ENCODE data around the gene IL17REL.

IL17REL gene

DNA sequence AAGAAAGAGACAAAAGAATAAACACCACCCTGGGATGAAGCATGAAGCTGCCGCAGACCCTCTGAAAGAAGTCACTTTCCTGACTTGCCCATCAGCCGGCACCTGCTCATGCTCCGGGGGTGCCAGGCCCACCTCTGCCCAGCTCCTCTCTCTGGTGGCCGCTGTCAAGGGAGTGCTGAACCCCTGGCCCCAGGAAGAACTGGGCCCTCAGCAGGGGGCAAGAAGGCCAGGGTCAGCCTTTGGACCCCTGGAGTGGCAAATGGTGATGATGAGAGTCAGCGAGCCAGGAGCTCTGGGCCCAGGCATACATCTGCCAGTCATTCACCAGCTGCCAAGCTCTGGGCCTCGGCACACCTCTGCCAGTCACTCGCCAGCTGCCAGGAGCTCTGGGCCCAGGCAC lies 28.2 kb upstream of the IL17REL start:
- Histone ChIP-seq H3K27me3 (ENCODE audit: control insufficient read depth, insufficient read depth, low read length) (no peaks in the 10 kb centered on the region), H3K4me3 (ENCODE audit: low read length) (no peak overlapping the region), H3K4me1 (ENCODE audit: control insufficient read depth, insufficient read depth, low read length) (no peaks in the 10 kb centered on the region), H3K36me3 (ENCODE audit: control insufficient read depth, insufficient read depth, low read length) (no peaks in the 10 kb centered on the region), H3K9me3 (ENCODE audit: control insufficient read depth, low read length) (no peaks in the 10 kb centered on the region), H3K9ac (ENCODE audit: low read length) (no peak overlapping the region)

DNA sequence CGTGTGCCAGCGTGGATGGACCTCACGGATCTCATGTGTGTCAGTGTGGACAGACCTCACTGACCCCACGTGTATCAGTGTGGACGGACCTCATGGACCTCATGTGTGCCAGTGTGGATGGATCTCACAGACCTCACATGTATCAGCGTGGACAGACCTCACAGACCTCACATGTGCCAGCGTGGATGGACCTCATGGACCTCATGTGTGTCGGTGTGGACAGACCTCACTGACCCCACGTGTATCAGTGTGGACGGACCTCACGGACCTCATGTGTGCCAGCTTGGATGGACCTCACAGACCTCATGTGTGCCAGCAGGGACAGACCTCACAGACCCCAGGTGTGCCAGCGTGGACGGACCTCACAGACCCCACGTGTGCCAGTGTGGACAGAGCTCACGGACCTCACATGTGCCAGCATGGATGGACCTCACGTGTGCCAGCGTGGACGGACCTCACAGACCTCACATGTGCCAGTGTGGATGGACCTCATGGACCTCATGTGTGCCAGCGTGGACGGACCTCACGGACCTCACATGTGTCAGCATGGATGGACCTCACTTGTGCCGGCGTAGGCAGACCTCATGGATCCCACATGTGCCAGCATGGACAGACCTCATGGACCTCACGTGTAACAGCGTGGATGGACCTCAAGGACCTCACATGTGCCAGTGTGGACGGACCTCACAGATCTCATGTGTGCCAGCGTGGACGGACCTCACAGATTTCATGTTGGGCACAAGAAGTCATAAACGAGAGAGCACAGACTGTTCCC lies 27.3 kb upstream of the IL17REL start:
- Histone ChIP-seq H3K4me3 (ENCODE audit: low read length) (no peak overlapping the region), H3K4me1 (ENCODE audit: control insufficient read depth, insufficient read depth, low read length) (no peaks in the 10 kb centered on the region), H3K9me3 (ENCODE audit: control insufficient read depth, low read length) (no peaks in the 10 kb centered on the region), H3K9ac (ENCODE audit: low read length) (no peak overlapping the region), H3K36me3 (ENCODE audit: control insufficient read depth, insufficient read depth, low read length) (no peaks in the 10 kb centered on the region), H3K27me3 (ENCODE audit: control insufficient read depth, insufficient read depth, low read length) (no peaks in the 10 kb centered on the region)

DNA sequence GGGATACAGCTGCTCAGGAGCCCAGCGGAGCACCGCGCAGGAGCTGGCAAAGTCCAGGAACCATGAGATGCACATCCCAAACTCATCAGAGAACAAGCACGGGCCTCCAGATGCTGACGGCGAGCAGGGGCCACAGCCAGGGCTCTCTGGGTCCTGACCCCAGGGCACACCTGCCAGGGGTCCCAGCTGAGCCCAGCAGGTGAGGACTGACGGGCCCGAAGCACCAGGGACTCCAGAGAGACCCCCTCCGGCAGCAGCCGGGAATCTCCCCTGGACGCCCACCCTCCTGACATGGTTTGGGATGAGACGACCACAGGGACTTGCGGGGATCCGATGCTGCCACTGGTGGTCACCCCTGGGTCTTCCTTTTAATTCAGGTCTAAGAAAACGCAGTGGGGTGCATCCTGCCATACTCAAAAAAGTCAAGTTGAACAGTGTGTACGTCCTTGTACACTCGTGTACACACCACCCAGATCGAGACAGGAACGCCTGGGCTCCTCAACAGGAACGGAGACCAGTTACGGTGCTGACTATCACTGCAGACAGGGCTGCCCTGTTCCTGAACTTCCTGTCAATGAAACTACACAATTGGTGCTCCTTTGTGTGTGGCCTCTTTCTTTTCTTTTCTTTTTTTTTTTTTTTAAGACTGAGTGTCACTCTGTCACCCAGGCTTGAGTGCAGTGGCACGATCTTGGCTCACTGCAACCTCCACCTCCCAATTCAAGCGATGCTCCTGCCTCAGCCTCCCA lies 23.6 kb upstream of the IL17REL start:
- H3K9ac ChIP-seq (ENCODE audit: low read length), result no peak overlapping the region

DNA sequence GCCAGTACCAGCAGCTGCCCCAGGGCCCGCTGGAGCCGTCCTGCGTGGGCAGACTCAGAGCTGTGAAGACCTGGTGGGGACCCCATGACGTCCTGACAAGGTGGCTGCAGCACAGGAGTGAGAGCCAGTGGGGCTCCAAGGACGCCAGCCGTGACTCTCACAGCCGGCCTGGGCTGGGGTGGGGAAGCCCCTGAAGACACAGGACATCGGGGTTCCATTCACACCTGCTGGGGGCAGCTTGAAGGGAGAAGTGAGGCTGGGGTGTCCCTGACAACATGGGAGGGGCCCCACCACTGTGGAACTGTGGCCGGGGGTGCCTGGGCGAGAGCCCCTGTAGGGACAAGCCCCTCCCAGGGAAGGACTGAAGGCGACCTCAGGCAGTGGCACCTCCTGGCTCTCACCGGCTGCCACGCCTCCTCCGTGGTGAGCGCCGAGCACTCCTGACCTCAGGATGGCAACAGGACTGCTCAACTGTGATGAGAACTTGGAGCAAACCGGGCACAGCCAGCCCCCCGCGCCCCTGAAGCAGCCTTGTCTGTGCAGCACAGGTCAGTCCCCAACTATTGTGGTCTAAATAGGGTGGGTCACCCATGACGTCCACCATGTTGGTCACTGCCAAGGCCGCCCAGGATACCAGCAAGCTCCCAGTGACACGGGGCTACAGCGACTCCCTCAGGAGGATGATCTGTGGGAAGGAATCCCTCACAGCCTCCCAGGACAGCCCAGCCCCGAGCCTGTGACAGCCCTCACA lies 22.7 kb upstream of the IL17REL start:
- Histone ChIP-seq H3K4me3 (ENCODE audit: low read length) (no peak overlapping the region), H3K27me3 (ENCODE audit: control insufficient read depth, insufficient read depth, low read length) (peaks cover 10% of the 10 kb centered on the region), H3K4me1 (ENCODE audit: control insufficient read depth, insufficient read depth, low read length) (no peaks in the 10 kb centered on the region), H3K9ac (ENCODE audit: low read length) (no peak overlapping the region), H3K9me3 (ENCODE audit: control insufficient read depth, low read length) (no peaks in the 10 kb centered on the region), H3K36me3 (ENCODE audit: control insufficient read depth, insufficient read depth, low read length) (no peaks in the 10 kb centered on the region)

More for the DNA sequence above, 23.6 kb upstream of the IL17REL start:
- H3K27me3 ChIP-seq (ENCODE audit: control insufficient read depth, insufficient read depth, low read length), result peaks cover 2% of the 10 kb centered on the region
- H3K9me3 ChIP-seq (ENCODE audit: control insufficient read depth, low read length), result no peaks in the 10 kb centered on the region
- no peaks in the 10 kb centered on the region for H3K4me1 ChIP-seq (ENCODE audit: control insufficient read depth, insufficient read depth, low read length)
- H3K4me3 ChIP-seq (ENCODE audit: low read length), result no peak overlapping the region
- H3K36me3 ChIP-seq (ENCODE audit: control insufficient read depth, insufficient read depth, low read length), result no peaks in the 10 kb centered on the region

DNA sequence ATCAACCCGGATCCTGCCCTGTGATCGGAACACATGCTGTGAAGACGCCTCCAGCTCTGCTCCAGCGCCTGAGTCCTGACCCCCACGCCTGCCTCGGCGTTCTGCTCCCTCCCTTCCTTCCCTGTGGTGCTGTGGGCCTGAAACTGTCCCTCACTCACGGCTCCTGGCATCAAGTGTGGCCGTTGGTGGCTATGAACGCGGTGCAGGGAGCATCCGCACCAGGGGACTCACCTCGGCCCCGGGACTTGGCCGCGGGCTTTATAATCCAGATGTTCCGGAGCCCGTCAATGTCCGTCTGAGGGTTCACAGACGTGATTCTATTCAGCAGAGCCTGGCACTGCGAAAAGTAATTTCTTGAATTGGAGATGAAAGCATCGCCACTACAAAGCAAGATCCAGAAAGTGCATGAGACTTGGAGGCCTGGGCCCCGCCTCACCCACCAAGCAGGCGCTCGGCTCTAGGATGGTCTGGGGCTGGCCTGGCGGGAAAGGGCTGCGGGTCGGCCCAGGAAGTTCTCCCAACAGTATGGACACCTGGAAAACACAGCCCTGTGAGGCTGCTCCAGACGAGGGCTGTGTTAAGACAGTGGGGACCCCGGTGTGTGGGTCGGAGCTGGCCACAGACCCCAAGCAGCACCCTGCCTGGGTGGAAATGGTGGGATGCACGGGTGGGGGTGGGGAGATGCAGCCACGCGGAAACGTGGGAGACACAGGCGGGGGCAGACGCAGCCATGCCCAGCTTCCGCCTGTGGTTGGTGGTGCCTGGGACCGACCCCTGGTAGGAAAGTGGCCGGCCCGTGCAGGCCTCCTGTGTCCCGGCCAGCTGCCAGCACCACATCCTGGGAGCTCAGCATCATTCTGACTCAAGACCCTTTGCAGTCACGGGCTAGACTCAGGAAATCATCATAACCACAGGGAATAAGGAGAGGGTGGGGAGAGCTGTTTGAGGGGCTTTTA lies 21.8 kb upstream of the IL17REL start:
- no peak overlapping the region for H3K4me3 ChIP-seq (ENCODE audit: low read length)
- H3K27me3 ChIP-seq (ENCODE audit: control insufficient read depth, insufficient read depth, low read length), result peaks cover 10% of the 10 kb centered on the region

DNA sequence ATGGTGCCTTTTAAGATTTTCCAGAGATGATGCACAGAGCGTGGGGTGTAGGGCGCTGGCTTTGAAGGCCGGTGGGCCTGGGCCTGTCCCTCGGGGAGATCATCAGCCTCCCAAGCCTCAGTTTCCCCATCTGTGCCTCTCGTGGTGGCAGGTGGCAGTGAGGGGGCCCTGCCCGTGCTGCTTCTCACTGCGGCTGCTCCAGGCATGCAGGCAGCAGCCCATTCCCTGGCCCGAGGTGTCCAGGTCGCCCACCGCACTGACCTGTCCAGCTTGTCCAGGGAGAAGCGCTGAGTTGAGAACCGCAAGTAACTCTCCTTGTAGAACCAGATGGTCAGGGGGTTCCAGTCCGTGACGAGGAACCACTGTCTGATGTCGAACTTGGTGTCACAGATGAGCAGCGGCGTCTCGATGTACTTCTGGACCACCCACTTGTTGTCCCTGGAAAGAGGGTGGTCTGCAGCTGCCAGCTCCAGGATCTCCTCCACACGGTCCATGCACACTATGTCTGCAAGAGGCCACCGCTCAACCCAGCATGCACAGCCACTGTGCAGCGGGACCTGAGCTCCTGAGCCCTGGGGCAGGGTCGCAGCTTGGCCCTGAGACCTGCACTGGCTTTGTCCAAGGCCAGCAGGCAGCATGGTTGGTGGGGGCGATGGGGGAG lies 20.5 kb upstream of the IL17REL start:
- Histone ChIP-seq H3K36me3 (ENCODE audit: control insufficient read depth, insufficient read depth, low read length) (no peaks in the 10 kb centered on the region), H3K4me1 (ENCODE audit: control insufficient read depth, insufficient read depth, low read length) (peaks cover 3% of the 10 kb centered on the region), H3K27me3 (ENCODE audit: control insufficient read depth, insufficient read depth, low read length) (peaks cover 10% of the 10 kb centered on the region), H3K4me3 (ENCODE audit: low read length) (no peak overlapping the region), H3K9me3 (ENCODE audit: control insufficient read depth, low read length) (no peaks in the 10 kb centered on the region), H3K9ac (ENCODE audit: low read length) (no peak overlapping the region)

More for the DNA sequence above, 21.8 kb upstream of the IL17REL start:
- peaks cover 3% of the 10 kb centered on the region for H3K4me1 ChIP-seq (ENCODE audit: control insufficient read depth, insufficient read depth, low read length)
- H3K9ac ChIP-seq (ENCODE audit: low read length), result no peak overlapping the region
- no peaks in the 10 kb centered on the region for H3K36me3 ChIP-seq (ENCODE audit: control insufficient read depth, insufficient read depth, low read length)
- H3K9me3 ChIP-seq (ENCODE audit: control insufficient read depth, low read length), result no peaks in the 10 kb centered on the region

DNA sequence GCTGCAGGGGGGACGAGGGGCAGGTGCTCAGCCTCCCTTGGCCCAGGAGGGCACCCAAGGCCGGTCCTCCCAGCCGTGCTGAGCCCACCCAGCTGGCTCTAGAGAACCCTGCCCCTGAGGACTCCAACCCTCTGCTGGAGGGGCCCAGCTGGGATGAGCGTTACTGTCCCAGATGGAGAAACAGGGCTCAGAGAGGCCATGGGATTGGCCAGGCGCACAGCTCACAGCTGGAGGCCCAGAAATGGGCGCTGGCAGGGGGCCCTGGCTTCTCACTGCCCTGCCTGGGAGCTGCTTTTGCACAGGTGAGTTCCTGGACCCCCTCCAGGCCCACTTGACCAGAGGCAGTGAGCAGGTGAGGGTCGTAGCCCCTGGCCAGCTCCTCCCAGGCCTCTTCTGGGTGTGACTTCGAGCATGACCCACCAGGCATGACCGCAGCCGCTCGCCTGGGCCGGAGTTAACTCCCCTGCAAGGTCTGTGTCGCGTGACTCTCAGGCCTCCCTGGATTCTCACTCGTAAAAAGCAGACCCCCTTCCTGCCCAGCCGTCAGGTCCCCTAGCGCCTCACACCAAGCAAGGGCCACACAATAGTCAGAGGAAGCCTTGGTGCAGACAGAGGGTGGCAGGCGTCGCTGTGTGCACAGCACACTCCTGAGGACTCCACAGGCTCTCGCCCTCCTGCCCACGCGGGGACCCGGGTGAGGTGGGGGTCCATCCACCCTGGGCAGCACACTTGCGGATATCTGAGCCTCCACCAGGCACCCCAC lies 19.7 kb upstream of the IL17REL start:
- Histone ChIP-seq H3K4me3 (ENCODE audit: low read length) (no peak overlapping the region), H3K27me3 (ENCODE audit: control insufficient read depth, insufficient read depth, low read length) (peaks cover 10% of the 10 kb centered on the region), H3K36me3 (ENCODE audit: control insufficient read depth, insufficient read depth, low read length) (no peaks in the 10 kb centered on the region), H3K9ac (ENCODE audit: low read length) (no peak overlapping the region), H3K9me3 (ENCODE audit: control insufficient read depth, low read length) (no peaks in the 10 kb centered on the region), H3K4me1 (ENCODE audit: control insufficient read depth, insufficient read depth, low read length) (peaks cover 3% of the 10 kb centered on the region)

DNA sequence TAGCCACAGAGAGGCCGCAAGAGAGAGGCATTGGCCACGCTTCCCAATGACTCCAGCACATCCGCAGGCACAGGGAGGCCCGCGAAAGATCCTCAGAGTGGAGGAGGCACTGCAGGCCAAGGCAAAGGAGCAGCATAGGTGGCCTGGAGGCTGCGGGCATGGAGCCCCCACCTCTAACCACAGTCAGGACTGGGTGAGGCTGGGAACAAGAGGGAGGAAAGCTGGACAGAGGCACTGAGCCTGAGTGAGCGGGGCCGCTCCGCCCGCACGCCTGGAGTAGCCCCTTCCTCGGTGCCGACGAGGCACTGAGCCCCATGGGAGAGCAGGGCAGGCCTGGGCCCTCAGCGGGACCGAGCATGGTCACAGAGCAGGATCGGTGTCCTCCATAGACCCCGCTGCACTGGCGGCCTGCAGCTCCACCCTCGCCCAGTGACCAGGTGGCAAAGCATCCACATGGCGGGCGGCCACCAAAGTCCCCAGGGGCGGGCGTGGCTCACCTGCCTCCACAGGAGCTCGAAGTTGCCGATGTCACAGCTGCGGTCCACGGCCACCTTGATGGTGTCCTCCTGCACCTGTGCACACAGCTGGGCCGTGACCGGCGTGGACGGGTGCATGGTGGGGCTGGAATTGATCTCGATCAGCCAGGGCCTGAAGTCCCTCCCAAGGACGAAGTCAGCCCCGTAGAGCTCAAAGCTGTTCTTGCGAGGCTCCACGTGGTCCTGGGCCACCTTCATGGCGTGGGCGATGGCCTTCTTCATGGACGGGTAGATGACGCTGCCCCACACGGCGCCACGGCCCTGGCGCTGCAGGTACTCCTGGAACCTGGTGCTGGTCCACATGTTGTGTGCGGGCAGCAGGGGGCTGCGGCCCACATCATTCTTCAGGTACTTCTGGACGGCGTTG lies 18.9 kb upstream of the IL17REL start:
- Histone ChIP-seq H3K36me3 (ENCODE audit: control insufficient read depth, insufficient read depth, low read length) (no peaks in the 10 kb centered on the region), H3K27me3 (ENCODE audit: control insufficient read depth, insufficient read depth, low read length) (peaks cover 10% of the 10 kb centered on the region), H3K9ac (ENCODE audit: low read length) (no peak overlapping the region), H3K9me3 (ENCODE audit: control insufficient read depth, low read length) (no peaks in the 10 kb centered on the region), H3K4me3 (ENCODE audit: low read length) (no peak overlapping the region), H3K4me1 (ENCODE audit: control insufficient read depth, insufficient read depth, low read length) (peaks cover 3% of the 10 kb centered on the region)

DNA sequence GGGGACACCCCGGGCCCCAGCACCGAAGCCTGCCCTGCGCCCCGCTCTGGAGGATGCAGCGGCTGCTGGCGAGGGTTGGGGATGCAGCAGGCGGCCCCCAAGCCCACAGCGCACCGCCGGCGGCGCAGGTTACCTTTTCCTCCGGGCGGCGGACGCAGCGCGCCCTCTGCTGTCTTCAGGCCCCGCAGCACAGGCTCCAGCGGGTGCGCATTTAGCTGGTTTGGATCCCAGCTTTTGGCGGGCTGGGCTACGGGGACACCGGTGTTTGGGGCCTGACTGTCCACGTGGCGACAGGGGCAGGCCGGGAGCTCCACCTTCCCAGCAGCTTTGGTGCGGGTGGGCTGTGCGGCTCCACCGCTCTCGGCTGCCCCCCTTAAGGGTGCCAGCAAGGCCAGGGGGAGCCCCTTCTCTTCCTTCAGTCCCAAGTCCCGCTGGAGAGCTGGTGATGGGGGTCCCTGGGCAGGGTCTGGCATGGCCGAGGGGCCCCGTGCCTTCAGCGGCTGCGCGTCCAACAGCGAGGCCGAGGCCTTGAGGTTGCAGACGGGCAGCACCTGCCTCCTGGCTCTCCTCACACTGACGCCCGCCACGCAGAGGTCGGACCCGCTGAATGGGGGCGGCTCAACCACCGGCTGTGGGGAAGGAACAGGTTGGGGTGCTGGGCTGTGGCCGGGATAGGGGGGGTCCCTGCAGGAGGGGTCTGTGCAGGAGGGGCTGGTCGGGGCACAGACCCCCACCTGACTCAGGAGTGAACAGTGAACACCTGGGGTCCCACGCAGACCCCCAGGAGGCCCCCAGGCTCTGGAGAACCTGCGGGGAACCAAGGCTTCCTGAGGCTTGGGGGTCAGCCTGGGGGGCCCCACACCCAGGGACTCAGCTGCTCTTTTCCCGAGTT lies 18.0 kb upstream of the IL17REL start:
- H3K9me3 ChIP-seq (ENCODE audit: control insufficient read depth, low read length), result no peaks in the 10 kb centered on the region
- no peaks in the 10 kb centered on the region for H3K36me3 ChIP-seq (ENCODE audit: control insufficient read depth, insufficient read depth, low read length)
- H3K4me3 ChIP-seq (ENCODE audit: low read length), result no peak overlapping the region
- no peak overlapping the region for H3K9ac ChIP-seq (ENCODE audit: low read length)
- peaks cover 10% of the 10 kb centered on the region for H3K27me3 ChIP-seq (ENCODE audit: control insufficient read depth, insufficient read depth, low read length)
- peaks cover 3% of the 10 kb centered on the region for H3K4me1 ChIP-seq (ENCODE audit: control insufficient read depth, insufficient read depth, low read length)
